DOHH2 (cell line): Measurements from ENCODE around the gene HIPK2.

ENCODE experiments used
- H3F3A ChIP-seq: fragments of 200-600 bp; sonication (generic), shearing (Covaris generic); 2 replicates; pipeline ENCODE4 v1.6.0; 2016; ENCODE audit warnings: antibody characterized with exemption, mild to moderate bottlenecking; ENCODE audit not compliant: control insufficient read depth, insufficient read depth
- H3K27ac ChIP-seq: fragments of 200-600 bp; sonication (generic); 2 replicates; pipeline ENCODE4 v1.5.1; 2014; ENCODE audit warnings: low read depth, mild to moderate bottlenecking, low read length, moderate library complexity
- H3K27me3 ChIP-seq: fragments of 200-600 bp; sonication (generic); 2 replicates; pipeline ENCODE4 v1.6.1; 2014; ENCODE audit warnings: mild to moderate bottlenecking, low read length, mixed read lengths; ENCODE audit not compliant: control insufficient read depth
- H3K36me3 ChIP-seq: fragments of 200-600 bp; sonication (generic); 2 replicates; pipeline ENCODE4 v1.6.1; 2014; ENCODE audit warnings: mild to moderate bottlenecking, low read length, moderate library complexity, mixed read lengths; ENCODE audit not compliant: control insufficient read depth
- H3K4me1 ChIP-seq: fragments of 200-600 bp; sonication (generic); 2 replicates; pipeline ENCODE4 v1.6.1; 2014; ENCODE audit warnings: mild to moderate bottlenecking, low read length, mixed read lengths; ENCODE audit not compliant: control insufficient read depth
- H3K4me2 ChIP-seq: fragments of 200-600 bp; sonication (generic); 2 replicates; pipeline ENCODE4 v1.6.0; 2014; ENCODE audit warnings: mild to moderate bottlenecking, low read length, moderate library complexity
- H3K4me3 ChIP-seq: fragments of 200-600 bp; sonication (generic); 2 replicates; pipeline ENCODE4 v1.5.1; 2014; ENCODE audit warnings: mild to moderate bottlenecking, low read length, mixed read lengths
- H3K79me2 ChIP-seq: fragments of 200-600 bp; sonication (generic); 2 replicates; pipeline ENCODE4 v1.6.1; 2014; ENCODE audit warnings: mild to moderate bottlenecking, low read length, mixed read lengths; ENCODE audit not compliant: control insufficient read depth
- H3K9me2 ChIP-seq: fragments of 200-600 bp; sonication (generic); replicated peaks from 2 replicates; pipeline ENCODE4 v1.6.1; 2014; ENCODE audit warnings: mild to moderate bottlenecking, low read length, mixed read lengths; ENCODE audit not compliant: control insufficient read depth
- H3K9me3 ChIP-seq: fragments of 200-600 bp; sonication (generic); 2 replicates; pipeline ENCODE4 v1.6.1; 2014; ENCODE audit warnings: antibody characterized with exemption, low read length, mixed read lengths; ENCODE audit not compliant: control insufficient read depth, insufficient read depth
- H4K20me1 ChIP-seq: fragments of 200-600 bp; sonication (generic); 2 replicates; pipeline ENCODE4 v1.6.0; 2014; ENCODE audit warnings: low read depth, mild to moderate bottlenecking, antibody characterized with exemption, low read length, moderate library complexity; ENCODE audit not compliant: control insufficient read depth, insufficient read depth
- CTCF ChIP-seq: fragments of 200-600 bp; sonication (generic); IDR thresholded peaks from one replicate; pipeline ENCODE4 v1.5.1; 2014; ENCODE audit warnings: antibody characterized with exemption, mild to moderate bottlenecking, low read depth, low read length; ENCODE audit not compliant: poor library complexity, severe bottlenecking
- EZH2phosphoT487 ChIP-seq: fragments of 200-600 bp; sonication (generic); IDR thresholded peaks from 2 replicates; pipeline ENCODE4 v1.6.1; 2017; ENCODE audit warnings: borderline replicate concordance, mild to moderate bottlenecking, antibody characterized with exemption, low read length, moderate library complexity, mixed read lengths

The HIPK2 gene

GRCh38 chr7:139763330-139763729 is 14.5 kb downstream of the HIPK2 start:
- Histone ChIP-seq H3K9me2 (no peaks in the 10 kb centered on the region), H3K4me1 (no peaks in the 10 kb centered on the region), H3K79me2 (no peaks in the 10 kb centered on the region), H3F3A (no peaks in the 10 kb centered on the region), H3K4me3 (no peak overlapping the region), H3K27me3 (peaks cover 20% of the 10 kb centered on the region; the same call in 1 of the 2 replicates), H4K20me1 (no peaks in the 10 kb centered on the region), H3K4me2 (no peak overlapping the region), H3K27ac (no peak overlapping the region), H3K36me3 (no peaks in the 10 kb centered on the region), H3K9me3 (no peaks in the 10 kb centered on the region)
- TF ChIP-seq CTCF (no peak), EZH2phosphoT487 (no peak)

- Histone ChIP-seq H3K4me2 (no peak overlapping the region), H3K9me3 (no peaks in the 10 kb centered on the region), H3K27ac (no peak overlapping the region), H3K4me1 (no peaks in the 10 kb centered on the region), H3K4me3 (no peak overlapping the region), H3F3A (no peaks in the 10 kb centered on the region), H3K79me2 (no peaks in the 10 kb centered on the region), H4K20me1 (no peaks in the 10 kb centered on the region), H3K27me3 (peaks cover 19% of the 10 kb centered on the region; the same call in 1 of the 2 replicates), H3K36me3 (no peaks in the 10 kb centered on the region), H3K9me2 (no peaks in the 10 kb centered on the region)
- no peak for TF ChIP-seq CTCF
- TF ChIP-seq EZH2phosphoT487, result no peak
Observed at GRCh38 chr7:139762886-139763285, 14.9 kb downstream of the HIPK2 start.

GRCh38 chr7:139758388-139758787 is 19.4 kb downstream of the HIPK2 start:
- TF ChIP-seq EZH2phosphoT487 (no peak), CTCF (no peak)
- H3K4me3 ChIP-seq, result no peak overlapping the region
- H4K20me1 ChIP-seq, result no peaks in the 10 kb centered on the region
- H3F3A ChIP-seq, result no peaks in the 10 kb centered on the region
- no peaks in the 10 kb centered on the region for H3K4me1 ChIP-seq
- no peaks in the 10 kb centered on the region for H3K36me3 ChIP-seq
- peaks cover 15% of the 10 kb centered on the region for H3K27me3 ChIP-seq
- no peaks in the 10 kb centered on the region for H3K9me3 ChIP-seq
- no peaks in the 10 kb centered on the region for H3K79me2 ChIP-seq
- no peaks in the 10 kb centered on the region for H3K9me2 ChIP-seq
- no peak overlapping the region for H3K27ac ChIP-seq
- no peak overlapping the region for H3K4me2 ChIP-seq

- Histone ChIP-seq H3K27ac (no peak overlapping the region), H3K9me2 (no peaks in the 10 kb centered on the region), H3F3A (no peaks in the 10 kb centered on the region), H3K27me3 (peaks cover 15% of the 10 kb centered on the region), H3K4me2 (no peak overlapping the region), H3K4me3 (no peak overlapping the region), H3K36me3 (no peaks in the 10 kb centered on the region), H3K9me3 (no peaks in the 10 kb centered on the region), H3K4me1 (no peaks in the 10 kb centered on the region), H4K20me1 (no peaks in the 10 kb centered on the region), H3K79me2 (no peaks in the 10 kb centered on the region)
- TF ChIP-seq EZH2phosphoT487 (no peak), CTCF (no peak)
Observed at GRCh38 chr7:139757968-139758367, 19.8 kb downstream of the HIPK2 start.
